ENCODE data around the gene NAV3.
"Not testable (repeated sequence)": the region's sequence is repeated elsewhere in the genome, so short reads cannot be mapped to it uniquely, and the experiment has no call there.

NAV3 gene

GRCh38 chr12:78249578-78249977 is 418.9 kb downstream of the NAV3 start:
- no peak for DNase-seq (ENCODE audit: low read depth)

DNA sequence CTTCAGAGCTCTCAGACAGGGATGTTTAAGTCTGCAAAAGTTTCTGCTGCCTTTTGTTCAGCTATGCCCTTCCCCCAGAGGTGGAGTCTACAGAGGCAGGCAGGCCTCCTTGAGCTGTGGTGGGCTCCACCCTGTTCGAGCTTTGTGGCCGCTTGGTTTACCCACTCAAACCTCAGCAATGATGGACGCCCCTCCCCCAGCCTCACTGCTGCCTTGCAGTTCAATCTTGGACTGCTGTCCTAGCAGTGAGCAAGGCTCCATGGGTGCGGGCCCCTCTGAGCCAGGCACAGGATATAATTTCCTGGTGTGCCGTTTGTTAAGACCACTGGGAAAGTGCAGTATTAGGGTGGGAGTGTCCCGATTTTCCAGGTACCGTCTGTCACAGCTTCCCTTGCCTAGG is 427.0 kb downstream of the NAV3 start:
- not testable (repeated sequence) for DNase-seq (ENCODE audit: low read depth)

- no peak for DNase-seq (ENCODE audit: low read depth)
Observed at GRCh38 chr12:78260976-78261375, 430.3 kb downstream of the NAV3 start.

GRCh38 chr12:78261901-78262300 is 431.2 kb downstream of the NAV3 start:
- DNase-seq (ENCODE audit: low read depth), result no peak

Data from activated T-cell treated with anti-CD3 and anti-CD28 coated beads for 1 hour (primary cell).